ENCODE data around the gene ACYP2.
A peak's percentile ranks its signal among the peaks of the same experiment; 100 is the strongest.
"Not testable (repeated sequence)": the region's sequence is repeated elsewhere in the genome, so short reads cannot be mapped to it uniquely, and the experiment has no call there.

Gene ACYP2

GRCh38 chr2:54115284-54116137 is at the start of gene ACYP2:
Gene ACYP2, plus strand, starts transcription at chr2:54115615.
- H3K36me3 Mint-ChIP-seq (ENCODE audit: low read depth), result peaks cover 26% of the 10 kb centered on the region

GRCh38 chr2:54065891-54066290 is 49.5 kb upstream of the ACYP2 start:
- Mint-ChIP-seq H3K27me3 (ENCODE audit: low read depth) (no peaks in the 10 kb centered on the region), H3K36me3 (ENCODE audit: low read depth) (no peaks in the 10 kb centered on the region), H3K4me1 (ENCODE audit: low read depth) (no peaks in the 10 kb centered on the region), H3K9me3 (no peaks in the 10 kb centered on the region), H3K27ac (no peak overlapping the region), H3K4me3 (no peak overlapping the region)
- no peak for DNase-seq (ENCODE audit: low spot score)

More at GRCh38 chr2:54115284-54116137, at the start of gene ACYP2:
- H3K9me3 Mint-ChIP-seq, result peaks cover 11% of the 10 kb centered on the region
- H3K27ac Mint-ChIP-seq, result peak within 1 kb of the TSS; percentile 100
- peaks cover 19% of the 10 kb centered on the region for H3K4me1 Mint-ChIP-seq (ENCODE audit: low read depth)
- H3K27me3 Mint-ChIP-seq (ENCODE audit: low read depth), result peaks cover 4% of the 10 kb centered on the region
- H3K4me3 Mint-ChIP-seq, result peak within 1 kb of the TSS; percentile 97
- peak; percentile 92 for DNase-seq (ENCODE audit: low spot score)

- Mint-ChIP-seq H3K36me3 (ENCODE audit: low read depth) (peaks cover 2% of the 10 kb centered on the region), H3K4me1 (ENCODE audit: low read depth) (peaks cover 1% of the 10 kb centered on the region), H3K27me3 (ENCODE audit: low read depth) (no peaks in the 10 kb centered on the region), H3K9me3 (no peaks in the 10 kb centered on the region), H3K27ac (no peak overlapping the region), H3K4me3 (no peak overlapping the region)
- DNase-seq (ENCODE audit: low spot score), result no peak
Measured at GRCh38 chr2:54067851-54068375, 47.5 kb upstream of the ACYP2 start.

- not testable (repeated sequence) for H3K27me3 Mint-ChIP-seq (ENCODE audit: low read depth); H3K4me3 Mint-ChIP-seq; H3K9me3 Mint-ChIP-seq; H3K27ac Mint-ChIP-seq; DNase-seq (ENCODE audit: low spot score); H3K36me3 Mint-ChIP-seq (ENCODE audit: low read depth)
- H3K4me1 Mint-ChIP-seq (ENCODE audit: low read depth), result peaks cover 18% of the 10 kb centered on the region
Measured at GRCh38 chr2:54072483-54072882, 42.9 kb upstream of the ACYP2 start.

- peak overlapping the region; percentile 35 for H3K27ac Mint-ChIP-seq
- no peaks in the 10 kb centered on the region for H3K9me3 Mint-ChIP-seq
- peaks cover 2% of the 10 kb centered on the region for H3K36me3 Mint-ChIP-seq (ENCODE audit: low read depth)
- no peaks in the 10 kb centered on the region for H3K27me3 Mint-ChIP-seq (ENCODE audit: low read depth)
- H3K4me3 Mint-ChIP-seq, result no peak overlapping the region
- H3K4me1 Mint-ChIP-seq (ENCODE audit: low read depth), result peaks cover 18% of the 10 kb centered on the region
- no peak for DNase-seq (ENCODE audit: low spot score)
Measured at GRCh38 chr2:54073796-54074195, 41.6 kb upstream of the ACYP2 start.

- H3K36me3 Mint-ChIP-seq (ENCODE audit: low read depth), result peaks cover 2% of the 10 kb centered on the region
- peaks cover 18% of the 10 kb centered on the region for H3K4me1 Mint-ChIP-seq (ENCODE audit: low read depth)
- no peak for DNase-seq (ENCODE audit: low spot score)
- no peaks in the 10 kb centered on the region for H3K9me3 Mint-ChIP-seq
- H3K27me3 Mint-ChIP-seq (ENCODE audit: low read depth), result no peaks in the 10 kb centered on the region
- no peak overlapping the region for H3K27ac Mint-ChIP-seq
- no peak overlapping the region for H3K4me3 Mint-ChIP-seq
Measured at GRCh38 chr2:54074606-54075341, 40.6 kb upstream of the ACYP2 start.

- Mint-ChIP-seq H3K27me3 (ENCODE audit: low read depth) (no peaks in the 10 kb centered on the region), H3K27ac (no peak overlapping the region), H3K9me3 (no peaks in the 10 kb centered on the region), H3K36me3 (ENCODE audit: low read depth) (no peaks in the 10 kb centered on the region), H3K4me3 (no peak overlapping the region), H3K4me1 (ENCODE audit: low read depth) (peaks cover 20% of the 10 kb centered on the region)
- no peak for DNase-seq (ENCODE audit: low spot score)
Measured at GRCh38 chr2:54076586-54076985, 38.8 kb upstream of the ACYP2 start.

- peaks cover 24% of the 10 kb centered on the region for H3K4me1 Mint-ChIP-seq (ENCODE audit: low read depth)
- no peaks in the 10 kb centered on the region for H3K36me3 Mint-ChIP-seq (ENCODE audit: low read depth)
- no peak for DNase-seq (ENCODE audit: low spot score)
- H3K9me3 Mint-ChIP-seq, result no peaks in the 10 kb centered on the region
- H3K4me3 Mint-ChIP-seq, result no peak overlapping the region
- H3K27me3 Mint-ChIP-seq (ENCODE audit: low read depth), result no peaks in the 10 kb centered on the region
- H3K27ac Mint-ChIP-seq, result no peak overlapping the region
Measured at GRCh38 chr2:54077088-54077900, 38.1 kb upstream of the ACYP2 start.

GRCh38 chr2:54079331-54079730 is 36.1 kb upstream of the ACYP2 start:
- Mint-ChIP-seq H3K4me3 (no peak overlapping the region), H3K36me3 (ENCODE audit: low read depth) (no peaks in the 10 kb centered on the region), H3K4me1 (ENCODE audit: low read depth) (peaks cover 14% of the 10 kb centered on the region), H3K27ac (no peak overlapping the region), H3K27me3 (ENCODE audit: low read depth) (no peaks in the 10 kb centered on the region), H3K9me3 (no peaks in the 10 kb centered on the region)
- DNase-seq (ENCODE audit: low spot score), result no peak

- Mint-ChIP-seq H3K27ac (no peak overlapping the region), H3K9me3 (no peaks in the 10 kb centered on the region), H3K4me1 (ENCODE audit: low read depth) (peaks cover 12% of the 10 kb centered on the region), H3K27me3 (ENCODE audit: low read depth) (no peaks in the 10 kb centered on the region), H3K36me3 (ENCODE audit: low read depth) (no peaks in the 10 kb centered on the region), H3K4me3 (no peak overlapping the region)
- peak; percentile 72 for DNase-seq (ENCODE audit: low spot score)
Measured at GRCh38 chr2:54081574-54081973, 33.8 kb upstream of the ACYP2 start.

GRCh38 chr2:54083021-54083420 is 32.4 kb upstream of the ACYP2 start:
- H3K27ac Mint-ChIP-seq, result no peak overlapping the region

GRCh38 chr2:54083445-54083844 is 32.0 kb upstream of the ACYP2 start:
- H3K9me3 Mint-ChIP-seq, result no peaks in the 10 kb centered on the region
- H3K27me3 Mint-ChIP-seq (ENCODE audit: low read depth), result no peaks in the 10 kb centered on the region
- H3K36me3 Mint-ChIP-seq (ENCODE audit: low read depth), result no peaks in the 10 kb centered on the region
- H3K27ac Mint-ChIP-seq, result no peak overlapping the region
- DNase-seq (ENCODE audit: low spot score), result no peak
- H3K4me1 Mint-ChIP-seq (ENCODE audit: low read depth), result peaks cover 6% of the 10 kb centered on the region
- H3K4me3 Mint-ChIP-seq, result no peak overlapping the region

More at GRCh38 chr2:54083021-54083420, 32.4 kb upstream of the ACYP2 start:
- Mint-ChIP-seq H3K27me3 (ENCODE audit: low read depth) (no peaks in the 10 kb centered on the region), H3K4me3 (no peak overlapping the region), H3K4me1 (ENCODE audit: low read depth) (peaks cover 6% of the 10 kb centered on the region), H3K36me3 (ENCODE audit: low read depth) (no peaks in the 10 kb centered on the region), H3K9me3 (no peaks in the 10 kb centered on the region)
- DNase-seq (ENCODE audit: low spot score), result no peak

GRCh38 chr2:54084600-54084999 is 30.8 kb upstream of the ACYP2 start:
- no peak for DNase-seq (ENCODE audit: low spot score)
- no peak overlapping the region for H3K27ac Mint-ChIP-seq
- no peaks in the 10 kb centered on the region for H3K27me3 Mint-ChIP-seq (ENCODE audit: low read depth)
- no peaks in the 10 kb centered on the region for H3K9me3 Mint-ChIP-seq
- peaks cover 6% of the 10 kb centered on the region for H3K4me1 Mint-ChIP-seq (ENCODE audit: low read depth)
- no peaks in the 10 kb centered on the region for H3K36me3 Mint-ChIP-seq (ENCODE audit: low read depth)
- no peak overlapping the region for H3K4me3 Mint-ChIP-seq

All from T-helper 2 cell treated with Interferon-gamma antibody and Interleukin-4, amounts not matched to agents 5 μg/mL and 100 μg/mL, for 36 hours (primary cell).